ENCODE results near the gene ACMSD.

DNA sequence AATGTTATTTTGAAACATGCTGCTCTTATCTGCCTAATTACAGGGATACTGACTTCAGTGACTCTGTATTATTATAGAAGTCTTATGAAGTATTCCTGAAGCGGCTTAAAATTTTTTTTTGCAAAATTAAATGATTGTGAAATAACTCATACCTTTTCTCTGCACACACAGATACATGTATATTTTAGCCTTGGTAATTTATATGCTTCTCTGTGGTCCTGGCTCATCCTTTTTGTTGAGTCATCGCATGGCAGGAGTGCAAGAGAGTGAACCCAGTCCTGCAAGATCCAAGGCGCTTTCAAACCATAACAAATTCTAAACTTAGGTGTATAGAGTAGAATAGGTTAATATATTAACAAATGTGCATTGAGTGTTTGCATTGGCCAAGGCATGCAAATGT lies 88.8 kb downstream of the ACMSD start:
- TF ChIP-seq, protein P1, sequence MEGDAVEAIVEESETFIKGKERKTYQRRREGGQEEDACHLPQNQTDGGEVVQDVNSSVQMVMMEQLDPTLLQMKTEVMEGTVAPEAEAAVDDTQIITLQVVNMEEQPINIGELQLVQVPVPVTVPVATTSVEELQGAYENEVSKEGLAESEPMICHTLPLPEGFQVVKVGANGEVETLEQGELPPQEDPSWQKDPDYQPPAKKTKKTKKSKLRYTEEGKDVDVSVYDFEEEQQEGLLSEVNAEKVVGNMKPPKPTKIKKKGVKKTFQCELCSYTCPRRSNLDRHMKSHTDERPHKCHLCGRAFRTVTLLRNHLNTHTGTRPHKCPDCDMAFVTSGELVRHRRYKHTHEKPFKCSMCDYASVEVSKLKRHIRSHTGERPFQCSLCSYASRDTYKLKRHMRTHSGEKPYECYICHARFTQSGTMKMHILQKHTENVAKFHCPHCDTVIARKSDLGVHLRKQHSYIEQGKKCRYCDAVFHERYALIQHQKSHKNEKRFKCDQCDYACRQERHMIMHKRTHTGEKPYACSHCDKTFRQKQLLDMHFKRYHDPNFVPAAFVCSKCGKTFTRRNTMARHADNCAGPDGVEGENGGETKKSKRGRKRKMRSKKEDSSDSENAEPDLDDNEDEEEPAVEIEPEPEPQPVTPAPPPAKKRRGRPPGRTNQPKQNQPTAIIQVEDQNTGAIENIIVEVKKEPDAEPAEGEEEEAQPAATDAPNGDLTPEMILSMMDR (IDR thresholded peaks at IDR 0.05) = no peak
- TF ChIP-seq POLR2AphosphoS5 (IDR thresholded peaks at IDR 0.05; ENCODE audit: low read depth, low read length) (no peak), RXRA (IDR thresholded peaks at IDR 0.05; ENCODE audit: borderline replicate concordance, low read depth) (no peak), TAF1 (IDR thresholded peaks at IDR 0.05; ENCODE audit: borderline replicate concordance, low read depth, low read length) (no peak), SIN3A (IDR thresholded peaks at IDR 0.05; ENCODE audit: borderline replicate concordance, low read depth, low read length) (no peak), RAD21 (IDR thresholded peaks at IDR 0.05; ENCODE audit: low read length) (no peak)
